GM18526 (cell line): ENCODE results near the gene RNF144B.

Experiments
- POLR2A ChIP-seq: IDR thresholded peaks from 3 replicates; pipeline ENCODE4 v1.6.1; 2011; ENCODE audit not compliant: insufficient read length; ENCODE audit errors: extremely low read depth

The RNF144B gene

DNA sequence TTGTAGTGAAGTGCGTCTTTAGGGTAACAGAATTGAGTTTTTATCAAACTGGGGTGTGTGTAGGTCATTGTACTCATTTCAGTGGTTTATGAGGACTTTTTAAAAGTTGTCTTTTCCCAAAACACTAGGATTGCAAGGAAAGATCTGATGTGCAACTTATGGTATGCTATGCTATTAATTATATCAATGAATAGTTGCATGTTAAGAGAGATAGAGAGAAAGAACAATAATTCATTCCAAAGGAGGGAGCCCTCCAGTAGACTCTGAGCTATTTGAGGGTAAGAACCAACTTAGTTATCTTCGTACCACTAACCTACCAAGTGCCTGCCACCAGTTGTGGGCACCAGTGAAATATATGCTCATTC lies 117.1 kb downstream of the RNF144B start:
- no peak for TF ChIP-seq POLR2A

DNA sequence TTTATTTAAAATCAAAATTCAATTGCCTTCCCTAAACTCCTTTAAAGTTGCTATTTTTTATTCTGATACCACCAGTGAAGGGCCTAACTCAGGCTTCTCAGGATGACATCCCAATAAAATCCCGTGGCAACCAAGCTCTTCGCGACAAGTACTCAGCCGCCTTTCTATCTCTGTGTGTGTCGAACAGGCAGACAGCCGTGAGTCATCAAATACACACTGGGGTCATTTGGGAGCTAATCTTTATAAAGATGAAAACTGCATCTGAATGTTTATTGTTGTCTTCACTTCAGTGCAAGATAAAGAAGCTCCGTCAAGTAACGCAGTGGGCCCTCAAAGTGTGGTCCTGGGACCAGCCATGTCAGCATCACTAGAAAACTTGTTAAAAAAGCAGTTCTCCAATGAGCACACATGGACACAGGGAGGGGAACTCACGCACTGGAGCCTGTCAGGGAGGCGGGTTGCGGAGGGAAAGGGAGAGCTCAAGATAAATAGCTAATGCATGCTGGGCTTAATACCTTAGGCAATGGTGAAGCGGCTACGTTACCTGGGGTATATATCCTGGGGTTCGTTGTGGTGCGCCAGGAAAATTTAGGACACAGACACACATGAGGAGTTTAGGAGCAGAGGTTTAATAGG lies 119.3 kb downstream of the RNF144B start:
- TF ChIP-seq POLR2A: no peak

DNA sequence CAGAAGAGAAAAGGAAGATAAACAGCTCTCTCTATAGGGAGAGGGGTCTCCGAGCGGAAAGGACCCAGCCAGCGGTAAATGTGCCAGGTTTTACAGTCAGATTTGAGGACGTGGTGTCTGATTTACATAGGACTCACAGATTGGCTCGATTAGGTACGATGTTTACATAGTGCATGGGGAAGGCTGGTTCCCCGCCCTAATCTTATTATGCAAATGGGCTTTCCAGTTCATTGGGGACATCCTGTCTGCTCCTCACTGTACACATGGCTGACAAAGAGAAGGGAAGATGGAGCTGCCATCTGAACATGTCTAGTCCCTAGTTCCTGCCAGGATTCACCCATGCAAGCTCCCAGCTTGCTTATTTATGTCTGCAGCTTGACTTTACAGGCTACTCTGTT lies 119.9 kb downstream of the RNF144B start:
- no peak for TF ChIP-seq POLR2A

DNA sequence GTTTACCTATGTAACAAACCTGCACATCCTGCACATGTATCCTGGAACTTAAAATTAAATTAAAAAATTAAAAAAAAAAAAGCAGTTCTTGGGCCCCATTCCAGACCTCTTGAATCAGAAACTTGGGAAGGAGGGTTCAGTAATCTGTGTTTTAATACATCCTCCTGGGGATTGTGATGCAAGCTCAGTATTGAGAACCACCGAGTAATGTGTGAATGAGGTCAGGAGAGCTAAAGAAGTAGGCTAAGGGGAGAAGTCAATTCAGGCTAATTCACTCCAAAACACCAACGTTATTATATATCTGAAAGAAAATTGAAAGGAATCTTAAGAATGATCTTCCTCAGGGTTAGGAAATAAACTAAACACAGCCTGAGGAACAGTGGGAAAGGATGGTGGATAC lies 120.4 kb downstream of the RNF144B start:
- TF ChIP-seq POLR2A: no peak

DNA sequence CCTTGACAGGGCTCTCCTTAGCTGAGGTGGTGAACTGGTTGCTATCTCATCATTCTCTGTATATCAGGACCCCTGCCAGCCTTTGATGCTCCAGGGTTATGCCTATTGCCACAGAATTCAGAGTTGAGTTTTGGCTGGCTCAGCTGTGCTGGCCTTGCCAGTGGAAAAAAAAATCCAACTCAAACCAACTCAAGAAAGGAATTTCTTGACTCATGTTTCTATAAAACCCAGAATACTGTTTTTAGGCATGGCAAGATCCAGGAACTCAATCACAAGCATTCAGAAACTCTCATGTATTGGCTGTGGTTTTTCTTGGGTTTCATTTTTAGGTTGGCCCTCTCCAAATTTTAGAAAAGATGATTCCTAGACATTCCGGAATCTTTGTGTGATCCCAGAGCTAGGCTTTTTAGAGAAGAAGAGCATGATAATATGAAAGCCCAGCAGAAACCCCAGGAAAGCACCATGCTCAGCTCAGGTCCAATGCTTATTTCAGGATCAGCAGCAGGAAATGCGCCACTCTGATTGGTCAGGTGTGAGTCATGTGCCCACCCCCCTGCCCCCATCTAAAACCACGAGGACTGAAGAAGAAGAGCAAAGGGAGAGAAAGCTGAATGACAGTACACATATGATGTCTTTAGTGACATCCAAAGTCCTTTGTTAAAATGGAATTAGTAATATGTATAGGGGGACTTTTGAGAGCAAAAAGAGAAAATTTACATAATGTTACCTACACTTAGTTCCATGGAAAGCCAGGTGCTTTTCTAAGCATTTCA lies 122.9 kb downstream of the RNF144B start:
- TF ChIP-seq POLR2A: no peak

DNA sequence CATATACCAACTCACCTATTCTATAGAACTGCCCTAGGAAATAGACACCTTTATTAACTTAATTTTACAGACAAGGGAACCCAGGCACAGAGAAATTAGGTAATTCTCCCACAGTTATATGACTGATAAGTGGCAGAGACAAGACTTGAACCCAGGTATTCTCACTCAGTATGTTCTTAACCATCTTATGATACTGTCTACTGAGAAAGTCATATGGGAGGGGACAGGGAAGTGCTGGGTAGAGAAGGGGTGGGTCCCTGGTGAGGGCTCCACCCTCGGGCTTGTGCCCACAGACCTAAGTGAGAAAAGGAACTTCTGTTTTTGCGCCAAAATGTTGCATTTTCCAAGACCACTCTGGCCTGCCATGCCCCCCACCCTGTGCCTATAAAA lies 123.5 kb downstream of the RNF144B start:
- no peak for TF ChIP-seq POLR2A

DNA sequence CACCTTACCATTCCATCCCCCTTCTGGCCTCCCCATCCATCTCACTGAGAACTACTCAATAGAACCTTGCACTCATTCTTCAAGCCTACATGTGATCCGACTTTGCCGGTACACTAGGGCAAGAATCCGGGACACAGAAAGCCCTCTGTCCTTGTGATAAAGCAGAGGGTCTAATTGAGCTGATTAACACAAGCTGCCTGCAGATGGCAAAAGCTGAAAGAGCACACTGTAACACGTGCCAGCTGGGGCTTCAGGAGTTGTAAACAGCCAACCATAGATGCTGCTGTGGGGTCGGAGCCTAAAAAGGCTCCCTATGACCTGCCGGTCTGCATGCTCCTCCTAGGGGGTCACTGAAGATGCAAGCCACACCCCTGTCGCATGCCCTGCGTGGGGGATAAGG lies 124.1 kb downstream of the RNF144B start:
- no peak for TF ChIP-seq POLR2A

DNA sequence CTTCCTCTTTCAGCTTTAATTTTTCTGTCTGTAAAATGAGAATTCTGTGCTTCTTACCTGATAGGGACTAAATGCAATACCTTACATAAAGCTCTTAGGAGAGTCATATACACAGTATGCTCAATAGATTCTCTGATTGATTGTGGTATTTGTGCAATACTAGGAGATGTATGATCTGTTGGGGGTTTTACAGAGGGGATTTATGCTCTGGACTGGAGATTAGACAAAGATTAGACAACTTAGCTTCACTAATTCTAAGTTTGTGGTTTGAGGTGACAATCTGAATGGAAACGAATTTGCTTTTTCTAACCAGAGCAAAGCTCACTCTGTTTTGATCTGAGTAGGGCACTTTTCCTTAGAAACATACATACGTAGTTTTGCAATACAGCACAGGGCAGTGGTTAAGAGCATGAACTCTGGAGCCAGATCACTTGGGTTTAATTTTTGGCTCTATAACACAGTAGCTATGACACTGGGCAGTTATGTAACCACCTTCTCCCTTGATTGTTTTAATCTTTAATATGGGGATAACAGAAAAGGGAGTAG lies 126.2 kb downstream of the RNF144B start:
- TF ChIP-seq POLR2A: no peak

DNA sequence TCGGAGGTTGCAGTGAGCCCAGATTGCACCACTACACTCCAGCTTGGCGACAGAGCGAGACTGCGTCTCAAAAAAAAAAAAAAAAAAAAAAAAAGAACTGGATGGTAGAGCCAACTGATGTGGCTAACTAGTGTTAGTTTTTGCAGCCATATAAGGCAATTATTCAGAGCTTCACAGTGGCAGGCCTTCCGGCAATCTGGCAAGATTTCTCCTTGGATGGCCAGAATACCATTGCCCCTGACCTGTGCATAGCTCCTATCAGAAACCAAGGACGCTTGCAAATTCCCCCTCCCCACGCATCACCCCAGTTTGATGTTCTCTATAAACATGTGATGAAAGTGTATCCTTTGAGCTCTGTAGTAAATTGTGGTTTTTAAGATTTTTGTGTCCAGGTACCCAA lies 127.0 kb downstream of the RNF144B start:
- no peak for TF ChIP-seq POLR2A

DNA sequence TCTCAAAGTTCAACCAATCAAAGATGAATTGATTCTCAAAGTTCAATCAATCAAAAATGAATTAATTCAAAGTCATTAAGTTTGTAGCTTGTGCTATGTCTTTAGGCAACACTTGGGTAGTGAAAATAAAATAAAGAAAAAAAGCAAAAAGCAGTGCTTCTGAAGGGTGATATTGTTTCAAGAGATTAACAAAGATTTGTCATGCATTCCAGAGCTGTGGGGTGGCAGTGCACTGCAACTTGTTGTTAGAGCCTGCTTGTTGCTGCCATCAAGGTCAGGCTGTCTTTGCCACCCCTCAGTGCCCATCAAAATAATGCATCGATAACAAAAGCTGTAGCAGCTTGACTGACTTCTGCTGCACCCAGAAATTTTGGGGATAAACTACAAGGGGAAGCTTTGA lies 128.6 kb downstream of the RNF144B start:
- TF ChIP-seq POLR2A: no peak
